ENCODE measurements around the gene MAP2K5.

DNA sequence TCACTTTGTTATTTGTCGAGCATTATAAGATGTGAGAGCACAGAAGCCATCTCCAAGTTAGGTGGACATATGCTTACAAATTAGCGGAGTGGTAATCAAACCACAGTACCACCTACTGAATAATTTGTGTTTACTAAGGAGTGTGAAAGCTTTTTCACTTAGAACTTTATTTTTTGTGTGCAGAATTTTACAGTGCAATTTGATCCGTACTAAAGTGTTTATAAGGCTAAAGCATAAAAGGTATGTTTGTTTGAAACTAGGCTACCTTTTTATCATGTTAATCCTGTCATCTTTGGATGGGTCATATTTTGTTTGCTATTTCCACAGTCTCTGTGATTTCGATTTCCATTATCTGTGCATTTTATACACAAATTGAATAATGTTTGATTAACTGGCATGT is 37.5 kb downstream of the MAP2K5 start:
- TF ChIP-seq POLR2AphosphoS5 (IDR thresholded peaks at IDR 0.05; ENCODE audit: borderline replicate concordance, low read depth, low read length) (no peak), FOXP2 (optimal IDR thresholded peaks at IDR 0.05; ENCODE audit: control extremely low read depth, extremely low read length, insufficient read depth) (no peak)

Measured in SK-N-MC (cell line).